ENCODE measurements around the gene LMO7.
A peak's percentile ranks its signal among the peaks of the same experiment; 100 is the strongest.

LMO7 gene

GRCh38 chr13:75801388-75801945, 165.3 kb downstream of the LMO7 start:
- no peak for DNase-seq (ENCODE audit: low spot score)

- DNase-seq (ENCODE audit: low spot score): no peak
These were observed 166.0 kb downstream of the LMO7 start for GRCh38 chr13:75802161-75802560.

GRCh38 chr13:75803164-75803611, 167.1 kb downstream of the LMO7 start:
- DNase-seq (ENCODE audit: low spot score): peak; percentile 22

- no peak for DNase-seq (ENCODE audit: low spot score)
These were observed 167.9 kb downstream of the LMO7 start for GRCh38 chr13:75804054-75804453.

- no peak for DNase-seq (ENCODE audit: low spot score)
These were observed 168.5 kb downstream of the LMO7 start for GRCh38 chr13:75804605-75805004.

GRCh38 chr13:75806117-75806516, 170.0 kb downstream of the LMO7 start:
- no peak for DNase-seq (ENCODE audit: low spot score)

- no peak for DNase-seq (ENCODE audit: low spot score)
These were observed 175.2 kb downstream of the LMO7 start for GRCh38 chr13:75811361-75811760.

- no peak for DNase-seq (ENCODE audit: low spot score)
These were observed 175.7 kb downstream of the LMO7 start for GRCh38 chr13:75811841-75812240.

GRCh38 chr13:75812751-75813181, 176.6 kb downstream of the LMO7 start:
- DNase-seq (ENCODE audit: low spot score): no peak

GRCh38 chr13:75813323-75813722, 177.2 kb downstream of the LMO7 start:
- DNase-seq (ENCODE audit: low spot score): no peak

- no peak for DNase-seq (ENCODE audit: low spot score)
These were observed 182.2 kb downstream of the LMO7 start for GRCh38 chr13:75818179-75818967.

- DNase-seq (ENCODE audit: low spot score): no peak
These were observed 182.8 kb downstream of the LMO7 start for GRCh38 chr13:75818968-75819225.

GRCh38 chr13:75825161-75825560, 189.0 kb downstream of the LMO7 start:
- DNase-seq (ENCODE audit: low spot score): no peak

- DNase-seq (ENCODE audit: low spot score): no peak
These were observed 189.5 kb downstream of the LMO7 start for GRCh38 chr13:75825594-75825993.

GRCh38 chr13:75826391-75826790, 190.3 kb downstream of the LMO7 start:
- DNase-seq (ENCODE audit: low spot score): no peak

- DNase-seq (ENCODE audit: low spot score): no peak
These were observed 193.7 kb downstream of the LMO7 start for GRCh38 chr13:75829830-75830229.

- DNase-seq (ENCODE audit: low spot score): no peak
These were observed 194.7 kb downstream of the LMO7 start for GRCh38 chr13:75830842-75831241.

GRCh38 chr13:75831389-75831788, 195.3 kb downstream of the LMO7 start:
- no peak for DNase-seq (ENCODE audit: low spot score)

GRCh38 chr13:75832812-75833211, 196.7 kb downstream of the LMO7 start:
- DNase-seq (ENCODE audit: low spot score): no peak

GRCh38 chr13:75836441-75836840, 200.3 kb downstream of the LMO7 start:
- DNase-seq (ENCODE audit: low spot score): no peak

GRCh38 chr13:75838366-75839005, 202.4 kb downstream of the LMO7 start:
- DNase-seq (ENCODE audit: low spot score): no peak

- no peak for DNase-seq (ENCODE audit: low spot score)
These were observed 203.3 kb downstream of the LMO7 start for GRCh38 chr13:75839406-75839805.

GRCh38 chr13:75841905-75842304, 205.8 kb downstream of the LMO7 start:
- DNase-seq (ENCODE audit: low spot score): no peak

- DNase-seq (ENCODE audit: low spot score): no peak
These were observed 206.9 kb downstream of the LMO7 start for GRCh38 chr13:75843074-75843473.
